ENCODE data around the gene PPP2R5A. TPM values are rescaled to one million over a fixed set of nuclear protein-coding genes. Genes with fewer than 3 reads are reported as not detected.
A peak's percentile ranks its signal among the peaks of the same experiment; 100 is the strongest.
"Not testable (repeated sequence)": the region's sequence is repeated elsewhere in the genome, so short reads cannot be mapped to it uniquely, and the experiment has no call there.

Gene PPP2R5A
- total RNA-seq, 2 donors from 2014 or later, result 40.7 to 41.4 TPM

- H3K4me1 ChIP-seq (ENCODE audit: control insufficient read depth, insufficient read depth, low read length), result no peaks in the 10 kb centered on the region
- H3K27ac ChIP-seq (ENCODE audit: low read depth, low read length), result no peak overlapping the region
- WGBS, 2 experiments (ENCODE audit: insufficient coverage in 1 of 2, insufficient read length in 1 of 2), result 95 to 100% methylated on average over 2 to 6 of the region's 6 CpGs
- no peak overlapping the region for H3K27ac Mint-ChIP-seq
- DNase-seq, result no peak
- H3K4me3 Mint-ChIP-seq, result no peak overlapping the region
- no peaks in the 10 kb centered on the region for H3K27me3 Mint-ChIP-seq (ENCODE audit: insufficient read depth)
- no peak overlapping the region for H3K9ac ChIP-seq (ENCODE audit: extremely low read depth, low read length, poor library complexity, severe bottlenecking)
- no peak for TF ChIP-seq CTCF (conservative IDR thresholded peaks at IDR 0.05)
- H3K9me3 ChIP-seq (ENCODE audit: control insufficient read depth, low read length), result peaks cover 29% of the 10 kb centered on the region
- H3K36me3 Mint-ChIP-seq (ENCODE audit: low read depth), result peaks cover 23% of the 10 kb centered on the region
- peaks cover 13% of the 10 kb centered on the region for H3K36me3 ChIP-seq (ENCODE audit: control insufficient read depth, insufficient read depth, low read length)
- H3K9me3 Mint-ChIP-seq, result peaks cover 17% of the 10 kb centered on the region
- H3K4me3 ChIP-seq (ENCODE audit: low read length), result no peak overlapping the region
- no peaks in the 10 kb centered on the region for H3K27me3 ChIP-seq (ENCODE audit: control insufficient read depth, insufficient read depth, low read length, poor library complexity, severe bottlenecking)
- peaks cover 3% of the 10 kb centered on the region for H3K4me1 Mint-ChIP-seq
Measured at GRCh38 chr1:212302745-212303383, 17.7 kb downstream of the PPP2R5A start.

GRCh38 chr1:212305342-212305741, 20.1 kb downstream of the PPP2R5A start:
- H3K36me3 Mint-ChIP-seq (ENCODE audit: low read depth), result peaks cover 34% of the 10 kb centered on the region
- no peak for DNase-seq
- H3K9me3 Mint-ChIP-seq, result peaks cover 16% of the 10 kb centered on the region
- peak overlapping the region; percentile 2 for H3K27ac Mint-ChIP-seq
- no peak for TF ChIP-seq CTCF (conservative IDR thresholded peaks at IDR 0.05)
- no peak overlapping the region for H3K4me3 Mint-ChIP-seq
- Histone ChIP-seq H3K36me3 (ENCODE audit: control insufficient read depth, insufficient read depth, low read length) (peaks cover 24% of the 10 kb centered on the region), H3K27me3 (ENCODE audit: control insufficient read depth, insufficient read depth, low read length, poor library complexity, severe bottlenecking) (no peaks in the 10 kb centered on the region), H3K4me3 (ENCODE audit: low read length) (peak overlapping the region; percentile 53), H3K9me3 (ENCODE audit: control insufficient read depth, low read length) (peaks cover 39% of the 10 kb centered on the region), H3K4me1 (ENCODE audit: control insufficient read depth, insufficient read depth, low read length) (peaks cover under 1% of the 10 kb centered on the region), H3K27ac (ENCODE audit: low read depth, low read length) (no peak overlapping the region), H3K9ac (ENCODE audit: extremely low read depth, low read length, poor library complexity, severe bottlenecking) (no peak overlapping the region)
- H3K27me3 Mint-ChIP-seq (ENCODE audit: insufficient read depth), result no peaks in the 10 kb centered on the region
- peaks cover 17% of the 10 kb centered on the region for H3K4me1 Mint-ChIP-seq

GRCh38 chr1:212305984-212306452, 20.8 kb downstream of the PPP2R5A start:
- Mint-ChIP-seq H3K9me3 (peaks cover 16% of the 10 kb centered on the region), H3K36me3 (ENCODE audit: low read depth) (peaks cover 34% of the 10 kb centered on the region), H3K27ac (peak overlapping the region; percentile 74), H3K4me1 (peaks cover 24% of the 10 kb centered on the region)
- DNase-seq, result peak; percentile 61
- not testable (repeated sequence) for H3K27me3 ChIP-seq (ENCODE audit: control insufficient read depth, insufficient read depth, low read length, poor library complexity, severe bottlenecking); H3K27ac ChIP-seq (ENCODE audit: low read depth, low read length); H3K4me1 ChIP-seq (ENCODE audit: control insufficient read depth, insufficient read depth, low read length); H3K9ac ChIP-seq (ENCODE audit: extremely low read depth, low read length, poor library complexity, severe bottlenecking); H3K4me3 ChIP-seq (ENCODE audit: low read length); H3K27me3 Mint-ChIP-seq (ENCODE audit: insufficient read depth); H3K4me3 Mint-ChIP-seq
- H3K36me3 ChIP-seq (ENCODE audit: control insufficient read depth, insufficient read depth, low read length), result peaks cover 24% of the 10 kb centered on the region
- WGBS, 2 experiments (ENCODE audit: insufficient coverage in 1 of 2, insufficient read length in 1 of 2), result 83 to 88% methylated on average over 2 to 4 of the region's 7 CpGs
- peaks cover 39% of the 10 kb centered on the region for H3K9me3 ChIP-seq (ENCODE audit: control insufficient read depth, low read length)

- Mint-ChIP-seq H3K27ac (peak overlapping the region; percentile 65), H3K9me3 (peaks cover 16% of the 10 kb centered on the region), H3K27me3 (ENCODE audit: insufficient read depth) (no peaks in the 10 kb centered on the region), H3K4me3 (peak overlapping the region; percentile 18), H3K36me3 (ENCODE audit: low read depth) (peaks cover 39% of the 10 kb centered on the region), H3K4me1 (peaks cover 30% of the 10 kb centered on the region)
- Histone ChIP-seq H3K9me3 (ENCODE audit: control insufficient read depth, low read length) (peaks cover 35% of the 10 kb centered on the region), H3K27ac (ENCODE audit: low read depth, low read length) (peak overlapping the region; percentile 14), H3K36me3 (ENCODE audit: control insufficient read depth, insufficient read depth, low read length) (peaks cover 37% of the 10 kb centered on the region), H3K27me3 (ENCODE audit: control insufficient read depth, insufficient read depth, low read length, poor library complexity, severe bottlenecking) (no peaks in the 10 kb centered on the region), H3K9ac (ENCODE audit: extremely low read depth, low read length, poor library complexity, severe bottlenecking) (no peak overlapping the region), H3K4me3 (ENCODE audit: low read length) (peak overlapping the region; percentile 58), H3K4me1 (ENCODE audit: control insufficient read depth, insufficient read depth, low read length) (peaks cover 7% of the 10 kb centered on the region)
- DNase-seq, result peak; percentile 66
- no peak for TF ChIP-seq CTCF (conservative IDR thresholded peaks at IDR 0.05)
Measured at GRCh38 chr1:212309967-212310366, 24.8 kb downstream of the PPP2R5A start.

Data from endodermal cell (in vitro differentiated cells).